Right ventricle myocardium inferior (tissue), 1 donor: Measurements from ENCODE around the gene FAM168A. TPM values are rescaled to one million over a fixed set of nuclear protein-coding genes. Genes with fewer than 3 reads are reported as not detected.
"Not testable (repeated sequence)": the region's sequence is repeated elsewhere in the genome, so short reads cannot be mapped to it uniquely, and the experiment has no call there.

Source experiments
- ATAC-seq: fragments of 200-7000 bp; cut with Tn5 transposase; one replicate; pipeline ENCODE4 v1.9.1; 2020; ENCODE audit warnings: mild to moderate bottlenecking, moderate library complexity
- DNase-seq: peaks from one replicate; pipeline ENCODE4 v3.0.0; 2021; ENCODE audit errors: missing footprints
- intact Hi-C: fragments of 100-400 bp; cut with DNase I; formaldehyde crosslinking; loops from one replicate; pipeline ENCODE4 v1.11.0; 2022
- total RNA-seq: library from RNA; stranded (reverse); fragmentation: NEBNext Ultra II Directional; extraction: Animal tissue kit (Norgen Biotek cat#: 25700); gene quantifications from one replicate; pipeline ENCODE4 v1.2.1, GENCODE V29; 2021
- donor health status: DM: no; HTN: yes; CAD: no; lungs with severe emphysema.

FAM168A gene
- total RNA-seq, 1 donor from 2014 or later = 26.2 TPM

GRCh38 chr11:73461964-73462363 lies 135.9 kb downstream of the FAM168A start:
- ATAC-seq = no peak
- intact Hi-C loops = no loop called here
- DNase-seq = no peak

- no peak for DNase-seq
- intact Hi-C loops = no loop called here
- ATAC-seq = no peak
Observed at GRCh38 chr11:73461335-73461840, 136.5 kb downstream of the FAM168A start.

- intact Hi-C loops = no loop called here
- no peak for ATAC-seq
- DNase-seq = no peak
Observed at GRCh38 chr11:73458201-73458600, 139.7 kb downstream of the FAM168A start.

- ATAC-seq = no peak
- peak; percentile 73 for DNase-seq
- intact Hi-C loops = no loop called here
Observed at GRCh38 chr11:73454987-73455386, 142.9 kb downstream of the FAM168A start.

- ATAC-seq (no peak), DNase-seq (no peak)
- intact Hi-C loops = no loop called here
Observed at GRCh38 chr11:73453562-73453961, 144.3 kb downstream of the FAM168A start.

GRCh38 chr11:73452726-73453125 lies 145.2 kb downstream of the FAM168A start:
- intact Hi-C loops = no loop called here
- DNase-seq = no peak
- ATAC-seq = no peak

- no peak for ATAC-seq
- DNase-seq = no peak
Observed at GRCh38 chr11:73451896-73452295, 146.0 kb downstream of the FAM168A start.

GRCh38 chr11:73446766-73447165 lies 151.1 kb downstream of the FAM168A start:
- intact Hi-C loops = no loop called here
- ATAC-seq = peak; percentile 50

More at GRCh38 chr11:73451896-73452295, 146.0 kb downstream of the FAM168A start:
- intact Hi-C loops = no loop called here

GRCh38 chr11:73445980-73446379 lies 151.9 kb downstream of the FAM168A start:
- no peak for ATAC-seq
- intact Hi-C loops = no loop called here
- no peak for DNase-seq

More at GRCh38 chr11:73446766-73447165, 151.1 kb downstream of the FAM168A start:
- no peak for DNase-seq

GRCh38 chr11:73439002-73439843 lies 158.7 kb downstream of the FAM168A start:
- no peak for DNase-seq
- intact Hi-C loops = no loop called here
- ATAC-seq = peak; percentile 68

- ATAC-seq = peak; percentile 31
- intact Hi-C loops, DNase-seq: not testable (repeated sequence)
Observed at GRCh38 chr11:73436859-73437258, 161.1 kb downstream of the FAM168A start.

- no peak for ATAC-seq
- no peak for DNase-seq
- intact Hi-C loops = no loop called here
Observed at GRCh38 chr11:73431396-73431795, 166.5 kb downstream of the FAM168A start.

GRCh38 chr11:73430326-73430725 lies 167.6 kb downstream of the FAM168A start:
- no peak for DNase-seq
- intact Hi-C loops = no loop called here

GRCh38 chr11:73429121-73429750 lies 168.7 kb downstream of the FAM168A start:
- ATAC-seq (no peak), DNase-seq (no peak)
- intact Hi-C loops = no loop called here

More at GRCh38 chr11:73430326-73430725, 167.6 kb downstream of the FAM168A start:
- ATAC-seq = no peak

- ATAC-seq = no peak
- DNase-seq = no peak
- intact Hi-C loops = no loop called here
Observed at GRCh38 chr11:73428699-73429098, 169.2 kb downstream of the FAM168A start.

- no peak for ATAC-seq
- intact Hi-C loops = no loop called here
- DNase-seq = no peak
Observed at GRCh38 chr11:73428227-73428626, 169.7 kb downstream of the FAM168A start.

GRCh38 chr11:73426219-73426850 lies 171.6 kb downstream of the FAM168A start:
- intact Hi-C loops = no loop called here
- ATAC-seq (no peak), DNase-seq (no peak)

GRCh38 chr11:73425108-73425507 lies 172.8 kb downstream of the FAM168A start:
- DNase-seq = no peak
- ATAC-seq = peak; percentile 53
- intact Hi-C loops = no loop called here

- no peak for DNase-seq
- intact Hi-C loops = no loop called here
- ATAC-seq = no peak
Observed at GRCh38 chr11:73423506-73423905, 174.4 kb downstream of the FAM168A start.
